ENCODE results near the gene ATP5PD.

The ATP5PD gene

GRCh38 chr17:75064460-75064859, 17.7 kb upstream of the ATP5PD start:
- no peak overlapping the region for H3K27ac ChIP-seq (ENCODE audit: low read depth, low read length, severe bottlenecking)
- H3K9me3 ChIP-seq (ENCODE audit: control insufficient read depth, low read length) = no peaks in the 10 kb centered on the region
- peaks cover 6% of the 10 kb centered on the region for H3K4me1 ChIP-seq (ENCODE audit: control insufficient read depth, insufficient read depth, low read length, poor library complexity, severe bottlenecking)
- 94 to 97% methylated on average over 4 to 6 of the region's 8 CpGs for WGBS, 2 experiments (ENCODE audit: insufficient coverage in 2 of 2)
- H3K36me3 ChIP-seq (ENCODE audit: control insufficient read depth, insufficient read depth, low read length) = peaks cover 53% of the 10 kb centered on the region
- no peak overlapping the region for H3K4me3 ChIP-seq (ENCODE audit: extremely low read depth, insufficient read depth, low read length, poor library complexity, severe bottlenecking)

DNA sequence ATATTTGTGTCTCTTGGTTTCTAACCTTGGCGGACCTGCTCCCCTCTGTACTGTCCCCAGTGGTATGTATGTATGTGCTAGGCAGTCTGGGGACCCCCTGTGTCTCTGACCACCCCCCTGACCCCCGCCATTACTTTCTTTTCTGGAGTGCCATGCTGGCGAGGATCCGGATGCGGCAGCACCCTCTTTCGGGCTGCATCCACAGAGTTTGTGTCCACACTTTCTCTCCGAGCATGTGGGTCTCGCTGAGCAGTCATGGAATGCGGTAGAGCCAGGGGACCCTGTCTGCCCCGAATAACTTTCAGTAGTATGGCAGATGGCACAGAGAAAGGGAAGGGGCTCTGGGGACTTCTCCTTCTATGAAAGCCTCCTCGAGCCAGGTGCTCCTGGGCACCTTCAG, 17.3 kb upstream of the ATP5PD start:
- WGBS, 2 experiments (ENCODE audit: insufficient coverage in 2 of 2) = 97 to 99% methylated on average over 9 of the region's 11 CpGs
- no peak overlapping the region for H3K27ac ChIP-seq (ENCODE audit: low read depth, low read length, severe bottlenecking)
- no peak overlapping the region for H3K4me3 ChIP-seq (ENCODE audit: extremely low read depth, insufficient read depth, low read length, poor library complexity, severe bottlenecking)
- H3K4me1 ChIP-seq (ENCODE audit: control insufficient read depth, insufficient read depth, low read length, poor library complexity, severe bottlenecking) = peaks cover 6% of the 10 kb centered on the region
- peaks cover 58% of the 10 kb centered on the region for H3K36me3 ChIP-seq (ENCODE audit: control insufficient read depth, insufficient read depth, low read length)
- no peaks in the 10 kb centered on the region for H3K9me3 ChIP-seq (ENCODE audit: control insufficient read depth, low read length)

GRCh38 chr17:75063626-75064025, 16.9 kb upstream of the ATP5PD start:
- H3K9me3 ChIP-seq (ENCODE audit: control insufficient read depth, low read length) = no peaks in the 10 kb centered on the region
- H3K4me3 ChIP-seq (ENCODE audit: extremely low read depth, insufficient read depth, low read length, poor library complexity, severe bottlenecking) = no peak overlapping the region
- peaks cover 6% of the 10 kb centered on the region for H3K4me1 ChIP-seq (ENCODE audit: control insufficient read depth, insufficient read depth, low read length, poor library complexity, severe bottlenecking)
- H3K36me3 ChIP-seq (ENCODE audit: control insufficient read depth, insufficient read depth, low read length) = peaks cover 58% of the 10 kb centered on the region
- H3K27ac ChIP-seq (ENCODE audit: low read depth, low read length, severe bottlenecking) = no peak overlapping the region
- 93 to 95% methylated on average over 3 of the region's 3 CpGs for WGBS, 2 experiments (ENCODE audit: insufficient coverage in 2 of 2)

- Histone ChIP-seq H3K4me3 (ENCODE audit: extremely low read depth, insufficient read depth, low read length, poor library complexity, severe bottlenecking) (no peak overlapping the region), H3K9me3 (ENCODE audit: control insufficient read depth, low read length) (no peaks in the 10 kb centered on the region), H3K36me3 (ENCODE audit: control insufficient read depth, insufficient read depth, low read length) (peaks cover 59% of the 10 kb centered on the region), H3K27ac (ENCODE audit: low read depth, low read length, severe bottlenecking) (no peak overlapping the region), H3K4me1 (ENCODE audit: control insufficient read depth, insufficient read depth, low read length, poor library complexity, severe bottlenecking) (peaks cover 6% of the 10 kb centered on the region)
- WGBS, 2 experiments (ENCODE audit: insufficient coverage in 2 of 2) = 94 to 98% methylated on average over 12 to 13 of the region's 13 CpGs
Observed at GRCh38 chr17:75063201-75063600, 16.4 kb upstream of the ATP5PD start.

GRCh38 chr17:75061618-75062017, 14.8 kb upstream of the ATP5PD start:
- Histone ChIP-seq H3K36me3 (ENCODE audit: control insufficient read depth, insufficient read depth, low read length) (peaks cover 72% of the 10 kb centered on the region), H3K4me3 (ENCODE audit: extremely low read depth, insufficient read depth, low read length, poor library complexity, severe bottlenecking) (no peak overlapping the region), H3K4me1 (ENCODE audit: control insufficient read depth, insufficient read depth, low read length, poor library complexity, severe bottlenecking) (peaks cover 6% of the 10 kb centered on the region), H3K27ac (ENCODE audit: low read depth, low read length, severe bottlenecking) (no peak overlapping the region), H3K9me3 (ENCODE audit: control insufficient read depth, low read length) (no peaks in the 10 kb centered on the region)
- 91 to 98% methylated on average over 4 to 8 of the region's 8 CpGs for WGBS, 2 experiments (ENCODE audit: insufficient coverage in 2 of 2)

GRCh38 chr17:75061055-75061438, 14.3 kb upstream of the ATP5PD start:
- H3K9me3 ChIP-seq (ENCODE audit: control insufficient read depth, low read length) = no peaks in the 10 kb centered on the region
- peaks cover 78% of the 10 kb centered on the region for H3K36me3 ChIP-seq (ENCODE audit: control insufficient read depth, insufficient read depth, low read length)

GRCh38 chr17:75060434-75061054, 13.8 kb upstream of the ATP5PD start:
- WGBS, 2 experiments (ENCODE audit: insufficient coverage in 2 of 2) = 96 to 97% methylated on average over 13 to 19 of the region's 26 CpGs
- no peak overlapping the region for H3K27ac ChIP-seq (ENCODE audit: low read depth, low read length, severe bottlenecking)
- H3K4me3 ChIP-seq (ENCODE audit: extremely low read depth, insufficient read depth, low read length, poor library complexity, severe bottlenecking) = no peak overlapping the region
- H3K4me1 ChIP-seq (ENCODE audit: control insufficient read depth, insufficient read depth, low read length, poor library complexity, severe bottlenecking) = peaks cover 4% of the 10 kb centered on the region
- peaks cover 82% of the 10 kb centered on the region for H3K36me3 ChIP-seq (ENCODE audit: control insufficient read depth, insufficient read depth, low read length)
- no peaks in the 10 kb centered on the region for H3K9me3 ChIP-seq (ENCODE audit: control insufficient read depth, low read length)

More at GRCh38 chr17:75061055-75061438, 14.3 kb upstream of the ATP5PD start:
- H3K27ac ChIP-seq (ENCODE audit: low read depth, low read length, severe bottlenecking) = no peak overlapping the region
- H3K4me1 ChIP-seq (ENCODE audit: control insufficient read depth, insufficient read depth, low read length, poor library complexity, severe bottlenecking) = peaks cover 6% of the 10 kb centered on the region
- no peak overlapping the region for H3K4me3 ChIP-seq (ENCODE audit: extremely low read depth, insufficient read depth, low read length, poor library complexity, severe bottlenecking)
- WGBS, 2 experiments (ENCODE audit: insufficient coverage in 2 of 2) = 93 to 98% methylated on average over 7 to 9 of the region's 10 CpGs

- H3K27ac ChIP-seq (ENCODE audit: low read depth, low read length, severe bottlenecking) = no peak overlapping the region
- no peaks in the 10 kb centered on the region for H3K4me1 ChIP-seq (ENCODE audit: control insufficient read depth, insufficient read depth, low read length, poor library complexity, severe bottlenecking)
- WGBS, 2 experiments (ENCODE audit: insufficient coverage in 2 of 2) = 89 to 93% methylated on average over 23 to 24 of the region's 25 CpGs
- H3K4me3 ChIP-seq (ENCODE audit: extremely low read depth, insufficient read depth, low read length, poor library complexity, severe bottlenecking) = no peak overlapping the region
- no peaks in the 10 kb centered on the region for H3K9me3 ChIP-seq (ENCODE audit: control insufficient read depth, low read length)
- H3K36me3 ChIP-seq (ENCODE audit: control insufficient read depth, insufficient read depth, low read length) = peaks cover 81% of the 10 kb centered on the region
Observed at GRCh38 chr17:75059369-75060345, 12.9 kb upstream of the ATP5PD start.

GRCh38 chr17:75051941-75052340, 5.2 kb upstream of the ATP5PD start:
- Histone ChIP-seq H3K27ac (ENCODE audit: low read depth, low read length, severe bottlenecking) (no peak overlapping the region), H3K4me3 (ENCODE audit: extremely low read depth, insufficient read depth, low read length, poor library complexity, severe bottlenecking) (no peak overlapping the region), H3K9me3 (ENCODE audit: control insufficient read depth, low read length) (no peaks in the 10 kb centered on the region), H3K36me3 (ENCODE audit: control insufficient read depth, insufficient read depth, low read length) (peaks cover 74% of the 10 kb centered on the region), H3K4me1 (ENCODE audit: control insufficient read depth, insufficient read depth, low read length, poor library complexity, severe bottlenecking) (peaks cover 11% of the 10 kb centered on the region)
- WGBS, 2 experiments (ENCODE audit: insufficient coverage in 2 of 2) = 97 to 100% methylated on average over 2 of the region's 2 CpGs

GRCh38 chr17:75049706-75050105, 2.9 kb upstream of the ATP5PD start:
- Histone ChIP-seq H3K36me3 (ENCODE audit: control insufficient read depth, insufficient read depth, low read length) (peaks cover 53% of the 10 kb centered on the region), H3K4me3 (ENCODE audit: extremely low read depth, insufficient read depth, low read length, poor library complexity, severe bottlenecking) (no peak overlapping the region), H3K9me3 (ENCODE audit: control insufficient read depth, low read length) (no peaks in the 10 kb centered on the region), H3K4me1 (ENCODE audit: control insufficient read depth, insufficient read depth, low read length, poor library complexity, severe bottlenecking) (peaks cover 11% of the 10 kb centered on the region), H3K27ac (ENCODE audit: low read depth, low read length, severe bottlenecking) (no peak overlapping the region)

- no peak overlapping the region for H3K4me3 ChIP-seq (ENCODE audit: extremely low read depth, insufficient read depth, low read length, poor library complexity, severe bottlenecking)
Observed at GRCh38 chr17:75049057-75049456, 2.3 kb upstream of the ATP5PD start.

More at GRCh38 chr17:75049057-75049456, 2.3 kb upstream of the ATP5PD start:
- peaks cover 11% of the 10 kb centered on the region for H3K4me1 ChIP-seq (ENCODE audit: control insufficient read depth, insufficient read depth, low read length, poor library complexity, severe bottlenecking)
- no peaks in the 10 kb centered on the region for H3K9me3 ChIP-seq (ENCODE audit: control insufficient read depth, low read length)
- 77 to 92% methylated on average over 3 to 4 of the region's 5 CpGs for WGBS, 2 experiments (ENCODE audit: insufficient coverage in 2 of 2)
- H3K27ac ChIP-seq (ENCODE audit: low read depth, low read length, severe bottlenecking) = no peak overlapping the region
- H3K36me3 ChIP-seq (ENCODE audit: control insufficient read depth, insufficient read depth, low read length) = peaks cover 47% of the 10 kb centered on the region

All from mesodermal cell (in vitro differentiated cells).